Neuronal stem cell (in vitro differentiated cells): Measurements from ENCODE around the gene RAB11B.

Source experiments
- DNase-seq: peaks from one replicate; pipeline ENCODE4 v3.0.0-alpha.2; 2013; ENCODE audit warnings: low spot score
- H2AFZ ChIP-seq: one replicate; pipeline ENCODE4 v1.6.1; 2013; ENCODE audit warnings: mild to moderate bottlenecking, low read length, inconsistent platforms
- H2AK5ac ChIP-seq: 2 replicates; pipeline ENCODE4 v1.6.1; 2013; ENCODE audit warnings: low read depth, mild to moderate bottlenecking, inconsistent platforms, low read length, moderate library complexity, mixed read lengths
- H2BK120ac ChIP-seq: 2 replicates; pipeline ENCODE4 v1.6.1; 2013; ENCODE audit warnings: low read depth, mild to moderate bottlenecking, inconsistent platforms, low read length, moderate library complexity, mixed read lengths
- H2BK12ac ChIP-seq: one replicate; pipeline ENCODE4 v1.6.1; 2013; ENCODE audit warnings: low read length, inconsistent platforms
- H2BK15ac ChIP-seq: 2 replicates; pipeline ENCODE4 v1.6.1; 2013; ENCODE audit warnings: mild to moderate bottlenecking, low read length, inconsistent platforms, mixed read lengths
- H2BK5ac ChIP-seq: one replicate; pipeline ENCODE4 v1.6.1; 2013; ENCODE audit warnings: inconsistent platforms, mild to moderate bottlenecking, low read length, moderate library complexity
- H3K14ac ChIP-seq: one replicate; pipeline ENCODE4 v1.6.1; 2013; ENCODE audit warnings: low read length, inconsistent platforms
- H3K18ac ChIP-seq: 2 replicates; pipeline ENCODE4 v1.6.1; 2013; ENCODE audit warnings: low read length, inconsistent platforms
- H3K23ac ChIP-seq: 2 replicates; pipeline ENCODE4 v1.6.1; 2013; ENCODE audit warnings: low read depth, mild to moderate bottlenecking, mixed read lengths, low read length, inconsistent platforms; ENCODE audit not compliant: poor library complexity
- H3K27ac ChIP-seq: replicated peaks from 3 replicates; pipeline ENCODE4 v1.5.1; 2013; ENCODE audit warnings: low read length, inconsistent platforms
- H3K27me3 ChIP-seq, 3 experiments: 2 replicates each; pipeline ENCODE4 v1.6.1; 2013; ENCODE audit warnings: low read length in 3 of 3, mild to moderate bottlenecking in 2 of 3, inconsistent platforms in 1 of 3, low read depth in 1 of 3, mixed read lengths in 1 of 3, moderate library complexity in 1 of 3; ENCODE audit not compliant: control insufficient read depth in 3 of 3, insufficient read depth in 3 of 3
- H3K36me3 ChIP-seq, 2 donors: replicated peaks in 1 of 2; 2 replicates each; pipeline ENCODE4 v1.6.1; 2013; ENCODE audit warnings: low read length in 2 of 2; ENCODE audit not compliant: control insufficient read depth in 2 of 2, insufficient read depth in 2 of 2
- H3K4ac ChIP-seq: 2 replicates; pipeline ENCODE4 v1.6.1; 2013; ENCODE audit warnings: inconsistent platforms, mild to moderate bottlenecking, low read length, moderate library complexity
- H3K4me1 ChIP-seq, 2 donors: 1 replicate in 1 of 2; 2 replicates in 1 of 2; pipeline ENCODE4 v1.6.1; 2013; ENCODE audit warnings: low read length in 2 of 2, low read depth in 1 of 2; ENCODE audit not compliant: control insufficient read depth in 2 of 2, insufficient read depth in 1 of 2
- H3K4me2 ChIP-seq: one replicate; pipeline ENCODE4 v1.6.1; 2013; ENCODE audit warnings: mild to moderate bottlenecking, low read length, inconsistent platforms; ENCODE audit not compliant: insufficient read depth, poor library complexity, severe bottlenecking
- H3K4me3 ChIP-seq, 2 donors: 2 replicates each; pipeline ENCODE4 v1.5.1; 2013; ENCODE audit warnings: low read length in 2 of 2, mild to moderate bottlenecking in 2 of 2, inconsistent platforms in 1 of 2, moderate library complexity in 1 of 2
- H3K79me1 ChIP-seq: one replicate; pipeline ENCODE4 v1.6.1; 2013; ENCODE audit warnings: low read depth, mild to moderate bottlenecking, inconsistent platforms, low read length, moderate library complexity
- H3K9ac ChIP-seq: one replicate; pipeline ENCODE4 v1.6.1; 2013; ENCODE audit warnings: mild to moderate bottlenecking, low read depth, low read length, inconsistent platforms; ENCODE audit not compliant: poor library complexity
- H3K9me3 ChIP-seq, 2 donors: replicated peaks in 1 of 2; 2 replicates each; pipeline versions ENCODE3 to v1.6.1; 2013; ENCODE audit warnings: low read length in 2 of 2, mild to moderate bottlenecking in 2 of 2, inconsistent platforms in 1 of 2, low read depth in 1 of 2, mixed read lengths in 1 of 2, moderate library complexity in 1 of 2; ENCODE audit not compliant: control insufficient read depth in 2 of 2, insufficient read depth in 1 of 2
- H4K8ac ChIP-seq: one replicate; pipeline ENCODE4 v1.6.1; 2013; ENCODE audit warnings: low read depth, mild to moderate bottlenecking, inconsistent platforms, low read length, moderate library complexity
- H4K91ac ChIP-seq: one replicate; pipeline ENCODE4 v1.6.1; 2013; ENCODE audit warnings: low read length, low read depth, mild to moderate bottlenecking, inconsistent platforms; ENCODE audit not compliant: poor library complexity
- WGBS, 2 donors: extraction: QIAGEN DNeasy Blood & Tissue Kit; methylation state at CpG; one replicate each; pipeline ENCODE4 v1.1.7; 2013; ENCODE audit warnings: missing lambda C conversion rate in 2 of 2, mixed read lengths in 1 of 2; ENCODE audit not compliant: insufficient read length in 2 of 2, insufficient replicate concordance in 1 of 2; ENCODE audit errors: extremely low coverage in 2 of 2; 5-methylcytosine and 5-hydroxymethylcytosine counted together

RAB11B gene

GRCh38 chr19:8387688-8388611 is 2.2 kb upstream of the RAB11B start:
- DNase-seq = no peak
- no CpG with 5 or more reads among the region's 16 CpGs for WGBS, 2 donors

GRCh38 chr19:8388612-8388958 is 1.6 kb upstream of the RAB11B start:
- Histone ChIP-seq H3K27ac (no peak overlapping the region), H4K8ac (no peak overlapping the region)

More at GRCh38 chr19:8387688-8388611, 2.2 kb upstream of the RAB11B start:
- H2BK15ac ChIP-seq = no peak overlapping the region
- H3K4me1 ChIP-seq = peaks cover 5 to 9% of the 10 kb centered on the region in 2 donors
- no peak overlapping the region for H3K14ac ChIP-seq
- no peak overlapping the region for H3K9ac ChIP-seq
- H2BK120ac ChIP-seq = no peak overlapping the region
- no peaks in the 10 kb centered on the region for H3K27me3 ChIP-seq
- no peak overlapping the region for H2BK5ac ChIP-seq
- no peak overlapping the region for H2BK12ac ChIP-seq
- H4K8ac ChIP-seq = no peak overlapping the region
- peaks cover 7% of the 10 kb centered on the region for H3K79me1 ChIP-seq
- no peak overlapping the region for H2AK5ac ChIP-seq
- H3K23ac ChIP-seq = no peak overlapping the region
- H3K4ac ChIP-seq = no peak overlapping the region
- no peak overlapping the region for H3K18ac ChIP-seq
- H3K4me3 ChIP-seq = no peak overlapping the region
- H3K36me3 ChIP-seq = peaks cover 0 to 9% of the 10 kb centered on the region in 2 donors
- no peak overlapping the region for H4K91ac ChIP-seq
- no peak overlapping the region for H3K27ac ChIP-seq
- no peaks in the 10 kb centered on the region for H3K9me3 ChIP-seq
- no peak overlapping the region for H2AFZ ChIP-seq
- no peak overlapping the region for H3K4me2 ChIP-seq

GRCh38 chr19:8390617-8390981 is 439 bp downstream of the RAB11B start:
- H2BK15ac ChIP-seq = peak overlapping the region; percentile 67
- peak overlapping the region; percentile 100 for H3K4ac ChIP-seq
- H3K27me3 ChIP-seq = no peaks in the 10 kb centered on the region
- H2BK5ac ChIP-seq = peak overlapping the region; percentile 68
- peak overlapping the region; percentile 100 for H3K14ac ChIP-seq
- no peaks in the 10 kb centered on the region for H3K9me3 ChIP-seq
- no CpG with 5 or more reads among the region's 28 CpGs for WGBS, 2 donors
- peak overlapping the region; percentile 97 for H3K23ac ChIP-seq
- peak overlapping the region; percentile 99 for H2AK5ac ChIP-seq
- H2BK120ac ChIP-seq = peak overlapping the region; percentile 99
- peak; percentile 93 for DNase-seq
- peak overlapping the region; percentile 99 for H3K27ac ChIP-seq
- peaks cover 13% of the 10 kb centered on the region for H3K79me1 ChIP-seq
- peak overlapping the region; percentile 86 for H2AFZ ChIP-seq
- no peak overlapping the region for H2BK12ac ChIP-seq
- H3K36me3 ChIP-seq = peaks cover 0 to 23% of the 10 kb centered on the region in 2 donors
- H3K4me3 ChIP-seq = peak overlapping the region; percentile 71 to 97
- peaks cover 5 to 9% of the 10 kb centered on the region in 2 donors for H3K4me1 ChIP-seq
- peak overlapping the region; percentile 100 for H3K9ac ChIP-seq
- H3K4me2 ChIP-seq = peak overlapping the region; percentile 68
- H4K8ac ChIP-seq = peak overlapping the region; percentile 99
- H4K91ac ChIP-seq = peak overlapping the region; percentile 100
- H3K18ac ChIP-seq = peak overlapping the region; percentile 100

More at GRCh38 chr19:8388612-8388958, 1.6 kb upstream of the RAB11B start:
- Histone ChIP-seq H3K27me3 (no peaks in the 10 kb centered on the region), H3K14ac (no peak overlapping the region), H3K23ac (no peak overlapping the region), H2AK5ac (no peak overlapping the region), H3K9me3 (no peaks in the 10 kb centered on the region), H4K91ac (no peak overlapping the region), H3K4me1 (peaks cover 5 to 9% of the 10 kb centered on the region in 2 donors), H2BK12ac (no peak overlapping the region), H3K4me2 (no peak overlapping the region), H3K36me3 (peaks cover 0 to 15% of the 10 kb centered on the region in 2 donors), H2BK120ac (no peak overlapping the region), H3K4me3 (no peak overlapping the region), H2BK15ac (no peak overlapping the region), H3K18ac (no peak overlapping the region), H3K9ac (no peak overlapping the region), H3K79me1 (peaks cover 11% of the 10 kb centered on the region), H2BK5ac (no peak overlapping the region), H3K4ac (no peak overlapping the region), H2AFZ (no peak overlapping the region)
- no peak for DNase-seq
- WGBS, 2 donors = no CpG with 5 or more reads among the region's 2 CpGs
